Raji (cell line): Measurements from ENCODE around the gene NMT1.

Experiments used
- POLR2A ChIP-seq: IDR thresholded peaks from 2 replicates; pipeline ENCODE4 v1.6.1; 2011; ENCODE audit warnings: low read depth, low read length, control low read depth; ENCODE audit not compliant: insufficient read depth

The NMT1 gene

GRCh38 chr17:45115015-45115625, 54.0 kb downstream of the NMT1 start:
- no peak for TF ChIP-seq POLR2A

GRCh38 chr17:45115871-45116270, 54.8 kb downstream of the NMT1 start:
- TF ChIP-seq POLR2A: no peak

DNA sequence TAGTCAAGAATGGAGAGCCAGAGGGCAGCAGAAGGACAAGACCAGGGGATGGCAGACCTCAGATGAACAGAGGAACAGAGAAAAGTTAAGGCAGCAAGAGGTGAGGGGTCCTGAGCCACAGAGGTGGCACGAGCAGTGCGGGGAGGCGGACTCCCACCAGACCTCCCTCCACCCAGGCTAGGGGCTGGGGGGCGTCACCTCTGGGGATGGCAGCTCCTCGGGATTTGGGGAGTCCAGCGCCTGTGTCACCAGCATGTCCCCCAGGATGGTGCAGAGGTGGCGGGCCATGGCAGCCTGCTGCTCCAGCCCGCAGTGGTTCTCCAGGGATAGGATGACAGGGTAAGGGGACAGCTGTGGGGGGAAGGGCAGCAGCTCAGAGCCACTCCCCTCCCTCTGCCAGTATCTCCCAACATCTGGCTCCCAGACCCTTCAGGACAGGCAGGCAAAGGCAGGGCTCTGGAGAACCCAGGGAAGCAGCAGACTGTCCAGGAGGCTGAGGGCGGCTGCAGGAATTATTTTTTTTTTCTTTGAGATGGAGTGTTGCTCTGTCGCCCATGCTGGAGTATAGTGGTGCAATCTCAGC, 55.4 kb downstream of the NMT1 start:
- TF ChIP-seq POLR2A: no peak

GRCh38 chr17:45117334-45117733, 56.2 kb downstream of the NMT1 start:
- TF ChIP-seq POLR2A: no peak

DNA sequence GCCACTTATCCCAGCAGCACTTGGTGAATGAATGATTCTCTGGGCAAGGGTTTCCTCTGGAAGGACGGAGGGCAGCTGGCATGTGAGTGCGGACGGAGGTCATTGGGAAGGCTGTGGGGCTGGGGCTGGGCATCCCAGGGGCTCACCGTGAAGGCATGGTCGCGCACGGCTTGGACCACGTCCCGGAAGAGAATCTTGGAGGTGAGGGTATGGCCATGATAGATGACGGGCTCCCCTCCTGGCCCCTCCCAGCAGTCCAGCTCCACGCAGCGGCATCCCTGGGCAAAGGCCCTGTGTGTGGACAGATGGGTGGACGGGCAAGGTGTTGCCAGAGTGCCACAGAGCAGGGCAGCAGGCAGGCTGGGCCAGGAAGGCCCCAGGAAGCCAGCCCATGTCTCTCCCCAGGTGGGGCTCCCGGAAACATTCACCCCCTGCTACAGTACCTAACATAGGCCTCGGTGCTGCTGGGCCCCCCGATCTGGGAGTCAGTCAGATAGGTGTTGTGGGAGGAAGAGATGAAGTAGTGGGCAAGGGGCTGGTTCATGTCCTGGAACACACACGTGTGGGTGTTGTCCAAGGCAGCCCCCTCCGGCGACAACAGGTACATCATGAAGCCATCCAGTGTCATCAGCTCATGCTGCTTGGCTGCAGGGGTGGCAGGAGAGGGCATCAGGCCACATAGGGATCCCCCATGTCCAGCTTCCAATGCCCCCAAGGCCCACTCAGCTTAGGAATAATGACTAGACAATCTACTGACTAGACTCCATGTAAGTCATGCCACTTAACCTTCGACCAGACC, 56.9 kb downstream of the NMT1 start:
- TF ChIP-seq POLR2A: no peak

- no peak for TF ChIP-seq POLR2A
Observed at GRCh38 chr17:45118691-45119090, 57.6 kb downstream of the NMT1 start.

DNA sequence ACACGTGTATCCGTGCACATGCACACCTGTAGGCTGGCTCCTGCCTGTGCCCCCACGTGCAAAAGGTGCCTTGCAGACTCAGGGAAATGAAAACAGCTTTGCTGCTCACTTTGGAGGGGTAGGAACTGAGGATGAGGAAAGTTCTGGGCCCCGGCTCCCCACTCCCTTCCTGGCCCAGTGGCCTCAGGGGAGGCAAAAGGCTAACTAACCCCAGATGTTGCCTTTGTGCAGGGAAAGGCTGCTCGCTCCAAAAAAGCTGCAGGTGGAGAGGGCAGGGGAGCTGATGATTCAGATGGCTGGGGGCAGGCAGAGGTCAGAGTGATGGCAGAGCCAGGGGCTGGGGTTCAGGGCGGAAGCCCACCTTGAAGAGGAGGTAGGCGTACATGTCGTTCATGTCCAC, 58.8 kb downstream of the NMT1 start:
- TF ChIP-seq POLR2A: no peak

DNA sequence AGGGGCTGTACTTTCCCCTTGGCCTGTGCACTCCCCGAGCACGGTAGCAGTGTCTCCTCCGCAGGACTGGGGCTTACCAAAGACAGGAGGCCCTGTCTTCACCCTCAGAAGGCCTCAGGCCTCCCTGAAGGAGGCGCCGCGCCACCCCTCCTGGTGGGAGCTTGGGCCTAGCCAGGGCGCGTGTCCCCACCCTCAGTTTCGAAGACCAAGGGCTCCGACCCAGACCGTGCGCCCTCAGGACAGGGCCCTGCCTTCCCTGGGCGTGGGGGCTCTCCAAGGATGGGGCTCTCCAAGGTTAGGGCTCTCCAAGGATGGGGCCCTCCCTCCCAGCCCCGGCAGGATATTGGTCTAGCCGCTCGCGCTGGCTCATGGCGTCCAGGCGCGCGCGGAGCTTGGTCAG, 59.4 kb downstream of the NMT1 start:
- no peak for TF ChIP-seq POLR2A

- TF ChIP-seq POLR2A: no peak
Observed at GRCh38 chr17:45121055-45121454, 59.9 kb downstream of the NMT1 start.

DNA sequence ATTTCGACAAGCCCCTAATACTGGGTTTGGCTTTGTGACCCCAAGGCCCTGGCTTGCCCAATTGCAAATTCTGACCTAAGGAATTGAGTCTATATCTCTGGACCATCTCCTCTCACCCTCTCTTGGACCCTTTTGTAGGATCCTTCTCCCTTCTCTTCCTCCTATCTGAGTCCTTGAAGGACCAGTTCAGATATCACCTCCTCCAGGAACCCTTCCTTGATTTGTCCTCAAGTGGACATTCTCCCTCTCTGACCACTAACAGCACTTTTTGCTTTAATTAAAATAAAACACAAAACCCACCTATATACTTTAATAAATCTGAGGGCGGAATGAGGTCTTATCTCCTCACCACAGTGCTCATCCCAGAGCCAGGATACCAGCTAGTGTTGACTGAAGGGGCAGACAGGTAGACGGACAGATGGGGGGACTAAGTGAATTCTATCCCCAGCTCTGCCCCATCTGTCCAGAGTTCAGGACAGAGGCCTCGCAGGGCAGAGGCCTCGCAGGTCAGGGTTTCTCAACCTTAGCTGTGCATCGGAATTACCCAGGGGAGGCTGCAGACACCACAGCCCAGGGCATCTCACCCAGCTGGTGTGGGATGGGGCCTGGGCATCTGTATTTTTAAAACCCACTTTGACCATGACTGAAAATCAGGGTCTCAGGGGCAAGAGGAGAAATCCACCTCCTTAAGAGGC, 62.1 kb downstream of the NMT1 start:
- no peak for TF ChIP-seq POLR2A

- TF ChIP-seq POLR2A: no peak
Observed at GRCh38 chr17:45123930-45124796, 63.0 kb downstream of the NMT1 start.

DNA sequence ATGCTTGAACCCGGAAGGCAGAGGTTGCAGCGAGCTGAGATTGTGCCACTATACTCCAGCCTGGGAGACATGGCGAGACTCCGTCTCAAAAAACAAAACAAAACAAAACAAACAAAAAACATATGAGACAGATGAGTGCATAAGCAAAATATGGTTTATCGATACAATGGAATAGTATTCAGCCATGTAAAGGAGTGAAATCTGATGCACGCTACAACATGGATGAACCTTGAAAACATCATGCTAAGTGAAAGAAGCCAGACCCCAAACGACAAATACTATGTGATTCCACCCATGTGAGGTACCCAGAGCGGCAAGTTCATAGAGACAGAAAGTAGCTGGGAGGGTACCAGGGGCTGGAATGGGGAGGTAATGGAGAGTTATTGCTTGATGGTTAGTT, 64.4 kb downstream of the NMT1 start:
- no peak for TF ChIP-seq POLR2A

GRCh38 chr17:45127207-45127547, 66.1 kb downstream of the NMT1 start:
- TF ChIP-seq POLR2A: no peak

GRCh38 chr17:45127548-45128300, 66.6 kb downstream of the NMT1 start:
- TF ChIP-seq POLR2A: no peak
